IMR-90 (cell line): ENCODE measurements around the gene AGBL1. TPM values are rescaled to one million over a fixed set of nuclear protein-coding genes. Genes with fewer than 3 reads are reported as not detected.

ENCODE experiments used
- ATAC-seq: fragments of 200-7000 bp; cut with Tn5 transposase; 2 replicates; pipeline ENCODE4 v1.9.1; 2020; ENCODE audit warnings: low read depth, mild to moderate bottlenecking, moderate library complexity
- BruUV-seq: library from RNA; stranded (reverse); fragments of 400-500 nt; replicated peaks from 2 replicates; lab custom pipeline; 2021; lab: Mats Ljungman, UMichigan
- CTCF ChIA-PET: fragments of 300-600 bp; formaldehyde crosslinking; extraction: SDS; loops from one replicate; lab custom pipeline; 2021; ENCODE audit warnings: antibody characterized with exemption; lab: Yijun Ruan, JAX
- POLR2A ChIA-PET: fragments of 300-600 bp; sonication (Branson Sonifier 250); formaldehyde crosslinking; loops from one replicate; lab custom pipeline; 2022; ENCODE audit warnings: antibody characterized with exemption; ENCODE audit not compliant: unreplicated experiment; lab: Charles Lee
- DNase-seq: peaks from one replicate; pipeline ENCODE4 v3.0.0; 2013
- H2AFZ ChIP-seq: replicated peaks from 2 replicates; pipeline ENCODE3; 2013; ENCODE audit warnings: low read length, mild to moderate bottlenecking; ENCODE audit not compliant: poor library complexity
- H2AK5ac ChIP-seq: 2 replicates; pipeline ENCODE4 v1.6.1; 2013; ENCODE audit warnings: low read depth, low read length, inconsistent platforms
- H2AK9ac ChIP-seq: replicated peaks from 2 replicates; pipeline ENCODE3; 2013; ENCODE audit warnings: mild to moderate bottlenecking, low read depth, low read length, moderate library complexity; ENCODE audit not compliant: poor library complexity
- H2BK120ac ChIP-seq: 2 replicates; pipeline ENCODE4 v1.6.1; 2013; ENCODE audit warnings: low read depth, low read length, inconsistent platforms
- H2BK15ac ChIP-seq: 3 replicates; pipeline ENCODE4 v1.6.1; 2013; ENCODE audit warnings: low read depth, low read length, inconsistent platforms
- H2BK20ac ChIP-seq: 2 replicates; pipeline ENCODE4 v1.6.1; 2013; ENCODE audit warnings: low read depth, mild to moderate bottlenecking, inconsistent platforms, low read length, moderate library complexity
- H2BK5ac ChIP-seq: 2 replicates; pipeline ENCODE4 v1.6.1; 2013; ENCODE audit warnings: mild to moderate bottlenecking, low read depth, low read length, inconsistent platforms; ENCODE audit not compliant: poor library complexity, severe bottlenecking
- H3K14ac ChIP-seq: replicated peaks from 2 replicates; pipeline ENCODE4 v1.6.1; 2013; ENCODE audit warnings: low read depth, low read length, inconsistent platforms
- H3K18ac ChIP-seq: 2 replicates; pipeline ENCODE4 v1.6.1; 2013; ENCODE audit warnings: low read depth, low read length, control low read depth
- H3K23ac ChIP-seq: 2 replicates; pipeline ENCODE4 v1.6.1; 2013; ENCODE audit warnings: low read depth, low read length, inconsistent platforms
- H3K27ac ChIP-seq: 2 replicates; pipeline ENCODE4 v1.5.1; 2013; ENCODE audit warnings: mild to moderate bottlenecking, control low read depth, low read length; ENCODE audit not compliant: insufficient read depth
- H3K27me3 ChIP-seq: 2 replicates; pipeline ENCODE4 v1.6.1; 2013; ENCODE audit warnings: low read length; ENCODE audit not compliant: control insufficient read depth, insufficient read depth
- H3K36me3 ChIP-seq: 2 replicates; pipeline ENCODE4 v1.6.1; 2013; ENCODE audit warnings: low read length, mixed read lengths; ENCODE audit not compliant: control insufficient read depth, insufficient read depth
- H3K4ac ChIP-seq: 2 replicates; pipeline ENCODE4 v1.6.1; 2013; ENCODE audit warnings: low read depth, low read length, inconsistent platforms
- H3K4me1 ChIP-seq: 2 replicates; pipeline ENCODE4 v1.6.1; 2013; ENCODE audit warnings: low read length, mixed read lengths; ENCODE audit not compliant: control insufficient read depth, insufficient read depth
- H3K4me2 ChIP-seq: 2 replicates; pipeline ENCODE4 v1.6.1; 2013; ENCODE audit warnings: low read depth, mild to moderate bottlenecking, control low read depth, low read length, moderate library complexity
- H3K4me3 ChIP-seq: 2 replicates; pipeline ENCODE4 v1.5.1; 2013; ENCODE audit warnings: low read depth, mild to moderate bottlenecking, control low read depth, low read length, moderate library complexity; ENCODE audit not compliant: insufficient read depth
- H3K56ac ChIP-seq: 2 replicates; pipeline ENCODE4 v1.6.1; 2013; ENCODE audit warnings: low read length, inconsistent platforms; ENCODE audit not compliant: insufficient read depth; ENCODE audit errors: extremely low read depth
- H3K79me1 ChIP-seq, 2 experiments: 2 replicates each; pipeline ENCODE4 v1.6.1; 2013; ENCODE audit warnings: low read length in 2 of 2, inconsistent platforms in 1 of 2, low read depth in 1 of 2
- H3K9ac ChIP-seq: 2 replicates; pipeline ENCODE4 v1.6.1; 2013; ENCODE audit warnings: low read depth, low read length, control low read depth
- H3K9me1 ChIP-seq: 2 replicates; pipeline ENCODE4 v1.6.1; 2013; ENCODE audit warnings: low read length, inconsistent platforms; ENCODE audit not compliant: insufficient read depth
- H3K9me3 ChIP-seq: 2 replicates; pipeline ENCODE4 v1.6.1; 2013; ENCODE audit warnings: low read length; ENCODE audit not compliant: control insufficient read depth, insufficient read depth
- H4K20me1 ChIP-seq: 2 replicates; pipeline ENCODE4 v1.6.1; 2013; ENCODE audit warnings: low read length, inconsistent platforms; ENCODE audit not compliant: insufficient read depth
- H4K5ac ChIP-seq: 2 replicates; pipeline ENCODE4 v1.6.1; 2013; ENCODE audit warnings: mild to moderate bottlenecking, low read depth, low read length, control low read depth
- H4K8ac ChIP-seq, 2 experiments: 2 replicates each; pipeline ENCODE4 v1.6.1; 2013; ENCODE audit warnings: low read depth in 2 of 2, low read length in 2 of 2, control low read depth in 1 of 2, inconsistent platforms in 1 of 2
- H4K91ac ChIP-seq: 2 replicates; pipeline ENCODE4 v1.6.1; 2013; ENCODE audit warnings: low read depth, low read length, inconsistent platforms; ENCODE audit not compliant: insufficient read depth
- CTCF ChIP-seq: conservative IDR thresholded peaks from 2 replicates; pipeline ENCODE4 v1.5.1; 2012; ENCODE audit warnings: mild to moderate bottlenecking, low read depth, low read length, improper control_type of control experiment
- FOS ChIP-seq: fragments of 150-350 bp; IDR thresholded peaks from 2 replicates; pipeline ENCODE4 v1.6.1; 2016; ENCODE audit warnings: low read depth, low read length
- MXI1 ChIP-seq: IDR thresholded peaks from 2 replicates; pipeline ENCODE4 v1.6.1; 2012; ENCODE audit warnings: low read depth, mild to moderate bottlenecking, low read length, moderate library complexity, borderline replicate concordance
- RFX5 ChIP-seq: IDR thresholded peaks from 2 replicates; pipeline ENCODE4 v1.8.0; 2012; ENCODE audit warnings: low read depth, mild to moderate bottlenecking, low read length, moderate library complexity
- SMC3 ChIP-seq: fragments of 150-350 bp; IDR thresholded peaks from 2 replicates; pipeline ENCODE4 v1.6.1; 2016; ENCODE audit warnings: low read depth, mild to moderate bottlenecking, antibody characterized with exemption, low read length, moderate library complexity
- WGBS, 2 experiments: methylation state at CpG; one replicate each; pipeline versions ENCODE4 v1.1.5 to v1.1.7; 2013; ENCODE audit warnings: missing lambda C conversion rate in 2 of 2; ENCODE audit not compliant: insufficient read length in 1 of 2; ENCODE audit errors: extremely low coverage in 2 of 2; 5-methylcytosine and 5-hydroxymethylcytosine counted together
- dilution Hi-C: fragments of 300-500 bp; cut with HindIII; formaldehyde crosslinking; loops from one replicate; pipeline ENCODE4 v1.14.3; 2018; ENCODE audit warnings: low sequenced_read_pairs; ENCODE audit not compliant: unreplicated experiment
- in situ Hi-C: fragments of 300-500 bp; cut with MboI; formaldehyde crosslinking; loops from 3 replicates; pipeline ENCODE4 v1.14.3; 2019; ENCODE audit warnings: low sequenced_read_pairs, inconsistent platforms, mixed read lengths
- intact Hi-C: fragments of 100-400 bp; cut with micrococcal nuclease; formaldehyde crosslinking; loops from 2 replicates; pipeline ENCODE4 v1.10.0; 2022
- polyA plus RNA-seq, 3 experiments: library from polyadenylated mRNA; depleted of rRNA; stranded (reverse); fragments of >200 nt; gene quantifications; 2 replicates each; pipeline ENCODE4 v1.2.3, GENCODE V29; 2012; ENCODE audit warnings: low replicate concordance in 1 of 3
- total RNA-seq: library from RNA; depleted of rRNA; stranded (reverse); fragments of >200 nt; gene quantifications from 2 replicates; pipeline ENCODE4 v1.2.3, GENCODE V29; 2012
- TF ChIP-seq, protein P1 (sequence below): fragments of 150-350 bp; IDR thresholded peaks from 2 replicates; pipeline ENCODE4 v1.6.1; 2016; ENCODE audit warnings: low read depth, mild to moderate bottlenecking, low read length, moderate library complexity, borderline replicate concordance

AGBL1 gene
- total and polyA plus RNA-seq, 2 of the 4 experiments (the other 2 are of a cell fraction): not detected

DNA sequence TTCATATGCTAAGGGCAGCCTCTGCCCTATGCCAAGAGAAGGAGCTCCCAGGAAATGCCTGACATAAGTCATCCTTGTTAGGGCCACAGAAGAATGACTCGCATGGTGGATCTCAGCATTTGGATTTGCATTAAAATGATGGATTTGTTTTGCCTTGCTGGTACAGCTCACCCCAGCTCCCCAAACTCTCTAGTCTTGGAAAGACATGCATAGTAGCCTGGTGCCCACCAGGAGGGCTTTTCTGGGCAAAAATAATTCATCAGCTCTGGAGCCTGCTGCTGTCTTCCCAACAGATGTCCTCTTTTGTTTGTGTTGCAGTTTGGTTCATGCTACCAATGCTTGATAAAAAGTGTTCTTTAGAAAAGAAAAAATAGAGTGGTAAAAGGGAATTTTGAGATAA is 833.0 kb downstream of the AGBL1 start:
- H3K4me3 ChIP-seq: no peak overlapping the region
- H3K56ac ChIP-seq: no peak overlapping the region
- no peak overlapping the region for H3K23ac ChIP-seq
- H3K9me3 ChIP-seq: peaks cover 19% of the 10 kb centered on the region
- H3K27ac ChIP-seq: no peak overlapping the region
- POLR2A ChIA-PET: no interaction called here
- no peak overlapping the region for H3K4ac ChIP-seq
- no peak overlapping the region for H2BK5ac ChIP-seq
- H3K18ac ChIP-seq: no peak overlapping the region
- H4K8ac ChIP-seq: no peak overlapping the region
- in situ Hi-C loops: no loop called here
- no peak overlapping the region for H2BK20ac ChIP-seq
- TF ChIP-seq CTCF (no peak), FOS (no peak), MXI1 (no peak), SMC3 (no peak), RFX5 (no peak)
- TF ChIP-seq, protein P1, sequence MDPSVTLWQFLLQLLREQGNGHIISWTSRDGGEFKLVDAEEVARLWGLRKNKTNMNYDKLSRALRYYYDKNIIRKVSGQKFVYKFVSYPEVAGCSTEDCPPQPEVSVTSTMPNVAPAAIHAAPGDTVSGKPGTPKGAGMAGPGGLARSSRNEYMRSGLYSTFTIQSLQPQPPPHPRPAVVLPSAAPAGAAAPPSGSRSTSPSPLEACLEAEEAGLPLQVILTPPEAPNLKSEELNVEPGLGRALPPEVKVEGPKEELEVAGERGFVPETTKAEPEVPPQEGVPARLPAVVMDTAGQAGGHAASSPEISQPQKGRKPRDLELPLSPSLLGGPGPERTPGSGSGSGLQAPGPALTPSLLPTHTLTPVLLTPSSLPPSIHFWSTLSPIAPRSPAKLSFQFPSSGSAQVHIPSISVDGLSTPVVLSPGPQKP: no peak
- no peak overlapping the region for H2BK120ac ChIP-seq
- no peak for ATAC-seq
- H3K36me3 ChIP-seq: no peaks in the 10 kb centered on the region
- H4K20me1 ChIP-seq: no peaks in the 10 kb centered on the region
- H2BK15ac ChIP-seq: no peak overlapping the region
- H3K9me1 ChIP-seq: no peaks in the 10 kb centered on the region
- CTCF ChIA-PET: no interaction called here
- no CpG with 5 or more reads among the region's 1 CpG for WGBS, 2 experiments
- H4K5ac ChIP-seq: no peak overlapping the region
- no peaks in the 10 kb centered on the region for H3K27me3 ChIP-seq
- H2AK5ac ChIP-seq: no peak overlapping the region
- H4K91ac ChIP-seq: no peak overlapping the region
- DNase-seq: no peak
- H3K79me1 ChIP-seq: no peaks in the 10 kb centered on the region
- no peak overlapping the region for H2AFZ ChIP-seq
- dilution Hi-C loops: no loop called here
- no peak overlapping the region for H3K14ac ChIP-seq
- H2AK9ac ChIP-seq: no peak overlapping the region
- H3K4me1 ChIP-seq: no peaks in the 10 kb centered on the region
- H3K9ac ChIP-seq: no peak overlapping the region
- BruUV-seq: no TSS peak
- H3K4me2 ChIP-seq: no peak overlapping the region
- intact Hi-C loops: loop anchor here (10.0 kb wide), 1 partner anchor 1362 kb away; no protein-coding TSS in a partner anchor
